AG09319 (cell line): ENCODE measurements around the gene LAMB4.

ENCODE experiments used
- DNase-seq: peaks from one replicate; pipeline ENCODE4 v3.0.0-alpha.2; 2010; ENCODE audit warnings: low read depth; ENCODE audit errors: extremely low read depth
- CTCF ChIP-seq: IDR thresholded peaks from 2 replicates; pipeline ENCODE4 v1.5.1; 2011; ENCODE audit warnings: low read depth, mild to moderate bottlenecking, inconsistent platforms, low read length, moderate library complexity

The LAMB4 gene

GRCh38 chr7:108149119-108149518, 19.0 kb upstream of the LAMB4 start:
- DNase-seq = no peak
- TF ChIP-seq CTCF = no peak

- DNase-seq = no peak
- TF ChIP-seq CTCF = no peak
These were observed 16.9 kb upstream of the LAMB4 start for GRCh38 chr7:108147031-108147563.

- peak; percentile 64 for DNase-seq
- peak; percentile 91 for TF ChIP-seq CTCF
These were observed 16.1 kb upstream of the LAMB4 start for GRCh38 chr7:108146070-108146842.

GRCh38 chr7:108145401-108145800, 15.2 kb upstream of the LAMB4 start:
- TF ChIP-seq CTCF = no peak
- no peak for DNase-seq

- DNase-seq = no peak
These were observed 14.8 kb upstream of the LAMB4 start for GRCh38 chr7:108144931-108145330.

GRCh38 chr7:108143658-108144420, 13.7 kb upstream of the LAMB4 start:
- no peak for TF ChIP-seq CTCF
- no peak for DNase-seq

More at GRCh38 chr7:108144931-108145330, 14.8 kb upstream of the LAMB4 start:
- TF ChIP-seq CTCF = no peak

- no peak for TF ChIP-seq CTCF
- DNase-seq = no peak
These were observed 12.6 kb upstream of the LAMB4 start for GRCh38 chr7:108142675-108143259.
